Right kidney (tissue), 1 donor: ENCODE measurements around the gene ZDHHC14.

Experiments used
- DNase-seq: peaks from one replicate; pipeline ENCODE4 v3.0.0-alpha.2; 2016

Gene ZDHHC14

GRCh38 chr6:157533048-157533871 is 152.3 kb downstream of the ZDHHC14 start:
- no peak for DNase-seq

DNA sequence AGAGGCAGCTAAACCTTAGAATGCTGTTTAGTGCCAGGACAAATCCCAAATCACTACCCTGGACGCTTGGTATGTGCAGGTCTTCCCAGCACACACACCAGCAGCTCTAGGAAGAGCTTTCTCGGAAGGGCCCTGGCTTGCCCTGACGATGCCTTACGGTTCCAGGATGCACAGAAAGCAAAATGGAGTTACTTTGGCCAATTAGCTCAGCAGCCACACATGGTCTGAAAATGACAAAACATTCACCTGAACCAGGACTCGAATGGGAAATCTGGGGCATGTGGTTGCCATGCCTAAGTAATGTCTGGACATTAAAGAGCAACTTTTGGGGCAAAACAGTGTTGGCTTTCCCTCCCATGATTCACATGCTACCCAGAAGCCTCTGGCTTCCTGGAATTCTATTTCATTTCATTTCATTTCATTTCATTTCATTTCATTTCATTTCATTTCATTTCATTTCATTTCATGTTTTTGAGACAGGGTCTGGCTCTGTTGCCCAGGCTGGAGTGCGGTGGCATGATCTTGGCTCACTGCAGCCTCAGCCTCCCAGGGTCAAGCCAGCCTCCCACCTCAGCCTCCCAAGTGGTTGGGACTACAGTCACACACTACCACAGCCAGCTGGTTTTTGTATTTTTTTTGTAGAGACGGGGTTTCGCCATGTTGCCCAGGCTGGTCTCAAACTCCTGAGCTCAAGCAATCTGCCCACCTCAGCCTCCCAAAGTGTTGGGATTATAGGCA is 153.3 kb downstream of the ZDHHC14 start:
- DNase-seq: no peak

- no peak for DNase-seq
Measured at GRCh38 chr6:157534977-157535339, 154.0 kb downstream of the ZDHHC14 start.

DNA sequence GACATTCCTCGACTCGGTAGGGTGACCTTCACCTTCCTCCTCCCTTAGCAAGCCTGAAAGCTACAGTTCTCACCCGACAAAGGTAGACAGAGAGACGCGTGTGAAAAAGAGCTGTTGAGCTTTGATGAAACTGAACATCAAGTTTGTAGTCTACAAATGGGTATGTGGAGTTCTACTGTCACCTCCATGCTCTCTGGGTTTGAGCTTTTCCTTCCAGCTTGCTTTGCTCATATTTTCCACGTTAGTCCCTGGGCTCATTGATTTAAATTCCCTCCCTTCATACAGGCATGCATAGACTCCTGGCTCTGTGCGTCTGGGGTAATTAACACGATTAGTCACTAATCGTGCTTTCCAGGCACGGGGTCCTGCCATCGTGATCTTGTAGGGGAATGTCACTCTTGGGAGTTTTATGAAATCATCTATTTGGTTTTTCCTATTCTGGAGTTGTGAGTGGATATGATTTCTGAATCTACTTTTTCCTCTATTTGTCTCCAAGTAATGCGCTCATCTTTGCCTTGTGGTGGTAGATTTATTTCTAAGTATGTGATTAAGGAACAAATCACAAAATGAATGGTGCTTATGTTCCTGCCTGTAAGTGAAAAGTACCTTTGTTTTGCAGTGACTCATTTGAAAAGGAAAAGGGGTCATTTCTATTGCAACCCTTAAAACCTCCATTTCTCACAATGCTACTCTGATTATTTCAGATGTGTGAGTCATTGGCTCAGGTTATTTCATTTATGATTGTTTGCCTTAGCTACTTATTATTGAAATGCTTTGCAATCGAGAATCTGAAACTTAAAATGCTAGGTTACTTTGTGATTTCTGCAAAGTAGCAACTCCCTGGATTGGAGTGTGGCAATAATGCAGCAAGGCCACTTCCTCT is 154.6 kb downstream of the ZDHHC14 start:
- no peak for DNase-seq

DNA sequence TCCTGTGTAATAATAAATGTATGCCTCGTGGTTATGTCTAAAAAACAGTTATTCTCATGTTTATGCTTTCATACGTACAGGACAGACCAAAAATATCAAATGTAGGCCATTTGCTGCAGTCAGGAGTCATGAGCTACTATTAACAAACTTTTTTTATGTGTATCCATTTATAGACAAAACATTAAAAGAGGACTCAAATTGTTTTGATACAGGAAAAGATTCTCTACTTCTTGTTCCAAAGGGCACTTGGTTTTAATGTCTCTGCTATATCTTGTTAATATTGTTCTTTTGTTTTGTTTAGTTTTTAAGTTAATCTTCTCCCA is 155.2 kb downstream of the ZDHHC14 start:
- no peak for DNase-seq

GRCh38 chr6:157537556-157537955 is 156.6 kb downstream of the ZDHHC14 start:
- DNase-seq: no peak

- no peak for DNase-seq
Measured at GRCh38 chr6:157538168-157538567, 157.2 kb downstream of the ZDHHC14 start.

GRCh38 chr6:157538698-157539097 is 157.7 kb downstream of the ZDHHC14 start:
- DNase-seq: no peak

DNA sequence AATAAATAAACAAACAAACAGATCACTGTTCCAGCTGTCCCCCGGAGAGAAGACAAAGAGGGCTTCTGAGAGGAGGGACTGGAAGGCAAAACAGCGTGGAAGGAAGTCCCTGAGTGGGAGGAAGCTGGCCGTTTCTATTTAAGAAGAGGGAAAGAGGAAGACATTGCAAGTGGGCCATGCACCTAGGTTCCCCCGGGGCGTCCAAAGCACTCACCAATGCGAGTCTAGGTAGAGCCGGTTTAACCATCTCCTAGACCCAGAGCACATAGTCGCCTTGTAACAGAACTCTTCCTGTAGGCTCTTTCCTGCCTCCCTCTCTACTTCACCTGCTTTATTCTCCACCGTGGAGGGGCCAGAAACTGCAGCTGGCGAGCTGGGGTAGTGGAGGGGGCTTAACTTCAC is 158.4 kb downstream of the ZDHHC14 start:
- DNase-seq: no peak

DNA sequence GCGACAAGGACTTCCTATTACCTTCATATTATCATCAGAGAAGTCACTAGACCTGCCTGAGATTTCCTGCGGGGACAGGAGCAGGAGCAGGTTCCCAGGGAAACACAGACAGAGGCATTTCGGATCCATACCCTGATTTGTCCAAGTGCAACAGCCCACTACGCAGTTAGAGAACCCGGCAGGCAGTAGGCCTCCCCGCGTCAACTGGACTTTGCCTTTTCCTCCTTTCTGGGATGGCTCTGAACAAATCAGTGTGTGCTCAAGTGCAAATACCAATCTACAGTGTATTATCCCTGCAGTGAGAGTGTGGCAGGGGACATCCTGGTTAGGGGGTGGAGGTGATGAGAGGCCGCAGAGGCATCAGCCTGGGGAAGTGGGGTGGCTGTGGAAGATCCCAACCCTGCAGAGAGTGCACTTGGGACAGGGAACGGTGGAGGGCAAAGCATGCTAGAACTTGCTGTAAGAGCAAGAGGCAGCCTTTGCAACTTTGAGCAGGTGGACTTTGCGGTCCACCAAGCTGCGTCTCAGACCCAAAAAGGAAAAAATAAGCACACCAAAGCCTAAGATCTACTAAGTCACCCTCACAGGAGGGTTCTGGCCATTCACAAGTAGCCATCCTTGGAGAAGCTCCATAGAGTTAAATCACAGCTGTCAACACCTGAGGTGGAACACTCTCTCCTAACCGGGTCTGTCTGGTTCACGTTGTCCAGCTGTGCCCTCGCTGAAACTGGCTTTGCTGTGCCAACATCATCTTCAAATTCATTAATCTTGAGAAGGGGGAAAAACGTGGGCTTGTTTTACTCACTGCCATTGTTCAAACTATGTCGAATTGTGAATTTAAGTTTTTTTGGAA is 159.1 kb downstream of the ZDHHC14 start:
- no peak for DNase-seq

DNA sequence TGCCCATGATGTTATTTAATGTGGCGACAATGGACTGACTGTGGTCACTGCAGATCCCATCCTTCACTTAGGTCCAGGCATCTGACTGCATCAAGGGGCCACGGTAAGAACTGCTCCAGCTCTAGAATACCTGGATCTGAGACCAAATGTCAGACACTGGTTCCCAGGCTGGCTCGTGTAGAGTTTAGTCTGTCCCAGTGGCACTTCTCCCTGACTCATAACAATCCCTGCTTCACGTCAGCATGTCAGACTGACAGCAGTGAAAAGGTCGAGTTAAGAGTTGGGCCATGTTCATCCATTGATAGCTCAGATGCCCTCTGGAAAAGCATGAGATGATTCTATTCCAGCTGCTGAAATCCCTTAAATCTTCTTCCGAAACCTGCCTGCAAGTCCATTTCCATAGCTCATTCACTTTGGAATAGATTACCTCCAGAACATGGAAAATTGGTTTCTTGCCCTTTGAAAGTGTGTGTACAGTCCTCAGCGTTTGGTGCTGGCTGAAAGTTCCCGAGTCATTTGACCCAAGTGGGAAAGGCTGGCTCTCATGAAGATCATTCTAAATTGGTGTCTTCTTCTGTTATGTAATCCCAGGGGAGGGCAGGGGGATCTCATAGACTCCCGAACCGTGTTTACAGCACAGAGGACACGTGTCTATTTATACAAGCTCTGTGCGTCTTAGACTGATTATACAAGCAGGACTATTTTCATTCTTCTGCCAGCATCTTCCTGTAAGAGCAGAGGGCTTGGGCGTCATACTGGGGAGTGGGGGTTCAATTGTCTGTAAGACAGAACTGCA is 160.8 kb downstream of the ZDHHC14 start:
- no peak for DNase-seq

GRCh38 chr6:157542414-157543160 is 161.6 kb downstream of the ZDHHC14 start:
- peak; percentile 55 for DNase-seq

DNA sequence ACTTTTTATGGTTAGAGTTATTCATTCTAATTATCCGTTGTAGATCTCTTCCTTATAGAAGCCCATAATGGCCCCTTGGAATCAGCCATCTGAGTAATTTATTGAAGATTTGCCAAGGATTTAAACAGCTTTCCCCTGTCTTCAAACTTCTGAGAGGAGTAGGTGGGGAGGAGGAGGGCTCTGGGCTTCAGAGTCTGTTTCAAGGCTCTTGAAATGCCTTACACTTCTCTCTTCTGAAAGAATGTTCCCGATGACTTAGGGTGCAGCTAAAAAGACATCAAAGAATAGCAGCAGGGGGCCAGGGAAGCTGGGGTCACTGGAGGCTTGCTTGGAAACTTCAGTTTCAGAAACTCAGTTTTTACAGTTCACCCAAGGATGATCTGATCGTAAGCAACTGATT is 165.3 kb downstream of the ZDHHC14 start:
- no peak for DNase-seq

DNA sequence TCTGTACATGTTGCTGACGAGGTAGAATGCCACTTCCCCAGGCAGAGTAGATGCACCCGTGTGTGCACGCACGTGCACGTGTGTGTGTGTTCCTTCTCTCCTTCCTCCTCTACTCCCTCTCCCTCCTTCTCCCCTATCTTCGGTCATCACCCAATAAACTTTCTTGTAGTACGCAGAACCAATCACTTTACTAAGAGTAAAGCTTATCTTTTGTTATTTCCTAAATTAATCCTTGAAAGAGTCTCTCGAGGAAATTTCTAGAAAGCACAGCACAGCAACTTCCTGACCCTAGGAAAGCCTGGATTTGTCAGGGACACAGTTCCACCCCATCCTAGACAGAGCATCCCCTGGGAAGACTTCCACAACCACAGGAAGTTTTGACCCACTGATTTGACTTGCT is 166.1 kb downstream of the ZDHHC14 start:
- no peak for DNase-seq

- no peak for DNase-seq
Measured at GRCh38 chr6:157548635-157549467, 167.9 kb downstream of the ZDHHC14 start.

DNA sequence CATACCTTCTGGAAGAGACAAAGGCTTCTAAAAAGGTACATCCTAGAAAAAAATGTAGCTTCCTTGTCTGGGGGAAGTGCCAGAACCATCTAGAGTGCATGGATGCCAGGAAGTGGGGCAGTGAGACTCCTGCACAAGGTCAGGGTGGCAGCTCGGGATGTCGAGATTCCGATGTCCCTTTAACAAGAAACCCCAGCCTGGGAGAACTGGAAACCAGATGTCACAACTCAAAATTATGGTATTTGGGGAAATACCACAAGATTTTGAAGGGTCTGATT is 168.4 kb downstream of the ZDHHC14 start:
- DNase-seq: no peak

GRCh38 chr6:157550114-157550989 is 169.4 kb downstream of the ZDHHC14 start:
- DNase-seq: no peak

GRCh38 chr6:157551041-157551832 is 170.2 kb downstream of the ZDHHC14 start:
- no peak for DNase-seq
